H9 (cell line): Measurements from ENCODE around the gene RABL3. TPM values are rescaled to one million over a fixed set of nuclear protein-coding genes. Genes with fewer than 3 reads are reported as not detected.

Experiments used
- DNase-seq: peaks from one replicate; pipeline ENCODE4 v3.0.0-alpha.2; 2017
- H2AFZ ChIP-seq: one replicate; pipeline ENCODE4 v1.6.1; 2013; ENCODE audit warnings: mild to moderate bottlenecking, low read length, control low read depth, moderate library complexity
- H2AK5ac ChIP-seq: 2 replicates; pipeline ENCODE4 v1.6.1; 2013; ENCODE audit warnings: low read length, control low read depth, mixed read lengths; ENCODE audit not compliant: insufficient read length
- H2BK120ac ChIP-seq: one replicate; pipeline ENCODE4 v1.6.1; 2013; ENCODE audit warnings: low read depth, mild to moderate bottlenecking, low read length, control low read depth, inconsistent platforms; ENCODE audit not compliant: poor library complexity, severe bottlenecking
- H2BK12ac ChIP-seq: 2 replicates; pipeline ENCODE4 v1.6.1; 2013; ENCODE audit warnings: low read length, control low read depth, mixed read lengths, low read depth; ENCODE audit not compliant: insufficient read length
- H2BK15ac ChIP-seq: 2 replicates; pipeline ENCODE4 v1.6.1; 2013; ENCODE audit warnings: low read depth, low read length, control low read depth
- H2BK20ac ChIP-seq: one replicate; pipeline ENCODE4 v1.6.1; 2013; ENCODE audit warnings: low read depth, mild to moderate bottlenecking, low read length, control low read depth, inconsistent platforms; ENCODE audit not compliant: poor library complexity, severe bottlenecking
- H2BK5ac ChIP-seq: 2 replicates; pipeline ENCODE4 v1.6.1; 2013; ENCODE audit warnings: low read length, control low read depth, mixed read lengths; ENCODE audit not compliant: insufficient read length
- H3K14ac ChIP-seq: 2 replicates; pipeline ENCODE4 v1.6.1; 2013; ENCODE audit warnings: low read length, control low read depth; ENCODE audit not compliant: insufficient read depth
- H3K18ac ChIP-seq: 2 replicates; pipeline ENCODE4 v1.6.1; 2013; ENCODE audit warnings: low read depth, mild to moderate bottlenecking, mixed read lengths, low read length, control low read depth; ENCODE audit not compliant: insufficient read length
- H3K23ac ChIP-seq: 2 replicates; pipeline ENCODE4 v1.6.1; 2013; ENCODE audit warnings: low read length, control low read depth, mixed read lengths, low read depth; ENCODE audit not compliant: insufficient read length
- H3K23me2 ChIP-seq: 2 replicates; pipeline ENCODE4 v1.6.1; 2013; ENCODE audit warnings: low read depth, mild to moderate bottlenecking, mixed read lengths, low read length, control low read depth; ENCODE audit not compliant: insufficient read length, poor library complexity, severe bottlenecking
- H3K27ac ChIP-seq: 2 replicates; pipeline ENCODE4 v1.5.1; 2013; ENCODE audit warnings: low read length, control low read depth, mixed read lengths, low read depth; ENCODE audit not compliant: insufficient read length
- H3K27me3 ChIP-seq: 2 replicates; pipeline ENCODE4 v1.6.1; 2013; ENCODE audit warnings: low read length, control low read depth, inconsistent platforms; ENCODE audit not compliant: insufficient read depth
- H3K4ac ChIP-seq: 2 replicates; pipeline ENCODE4 v1.6.1; 2013; ENCODE audit warnings: low read depth, mild to moderate bottlenecking, control low read depth, inconsistent platforms, low read length, moderate library complexity
- H3K4me1 ChIP-seq: 2 replicates; pipeline ENCODE4 v1.6.1; 2013; ENCODE audit warnings: low read length, control low read depth, inconsistent platforms; ENCODE audit not compliant: insufficient read depth
- H3K4me2 ChIP-seq: 2 replicates; pipeline ENCODE4 v1.6.1; 2013; ENCODE audit warnings: low read length, control low read depth, mixed read lengths; ENCODE audit not compliant: insufficient read length, insufficient read depth
- H3K56ac ChIP-seq: 2 replicates; pipeline ENCODE4 v1.6.1; 2013; ENCODE audit warnings: low read depth, mild to moderate bottlenecking, mixed read lengths, low read length, control low read depth; ENCODE audit not compliant: insufficient read length
- H3K79me1 ChIP-seq: 2 replicates; pipeline ENCODE4 v1.6.1; 2013; ENCODE audit warnings: low read depth, mild to moderate bottlenecking, moderate library complexity, low read length, control low read depth, inconsistent platforms; ENCODE audit not compliant: insufficient read depth, poor library complexity, severe bottlenecking
- H3K79me2 ChIP-seq: 2 replicates; pipeline ENCODE4 v1.6.1; 2013; ENCODE audit warnings: low read length, control low read depth, inconsistent platforms; ENCODE audit not compliant: insufficient read depth
- H3K9ac ChIP-seq: 2 replicates; pipeline ENCODE4 v1.6.1; 2013; ENCODE audit warnings: low read length, control low read depth, mixed read lengths; ENCODE audit not compliant: insufficient read length; ENCODE audit errors: extremely low read depth
- H3K9me3 ChIP-seq: one replicate; pipeline ENCODE4 v1.6.1; 2013; ENCODE audit warnings: low read depth, low read length, inconsistent platforms; ENCODE audit not compliant: control insufficient read depth
- H3T11ph ChIP-seq: one replicate; pipeline ENCODE4 v1.6.1; 2013; ENCODE audit warnings: mild to moderate bottlenecking, low read length, control low read depth, inconsistent platforms
- H4K20me1 ChIP-seq: one replicate; pipeline ENCODE4 v1.6.1; 2013; ENCODE audit not compliant: control insufficient read depth, insufficient read length, insufficient read depth
- H4K5ac ChIP-seq: 2 replicates; pipeline ENCODE4 v1.6.1; 2013; ENCODE audit warnings: low read depth, mild to moderate bottlenecking, mixed read lengths, low read length, control low read depth; ENCODE audit not compliant: insufficient read length
- H4K8ac ChIP-seq: replicated peaks from 2 replicates; pipeline ENCODE4 v1.6.1; 2013; ENCODE audit warnings: low read length, control low read depth, mixed read lengths, low read depth; ENCODE audit not compliant: insufficient read length
- H4K91ac ChIP-seq: 2 replicates; pipeline ENCODE4 v1.6.1; 2013; ENCODE audit warnings: low read depth, mild to moderate bottlenecking, moderate library complexity, mixed read lengths, low read length, control low read depth; ENCODE audit not compliant: insufficient read length
- H3K27ac Mint-ChIP-seq, 3 experiments: 2 replicates in 2 of 3; 3 replicates in 1 of 3; pipeline ENCODE4 v1.8.0; 2020 to 2021; ENCODE audit warnings: mixed read lengths in 3 of 3, mild to moderate bottlenecking in 1 of 3, moderate library complexity in 1 of 3
- H3K27me3 Mint-ChIP-seq: 2 replicates; pipeline ENCODE4 v1.8.0; 2021; ENCODE audit warnings: low read depth, mild to moderate bottlenecking, moderate library complexity, mixed read lengths
- H3K36me3 Mint-ChIP-seq, 3 experiments: 2 replicates in 2 of 3; 3 replicates in 1 of 3; pipeline ENCODE4 v1.8.0; 2020 to 2021; ENCODE audit warnings: low read depth in 3 of 3, mixed read lengths in 3 of 3; ENCODE audit not compliant: insufficient read depth in 1 of 3
- H3K4me1 Mint-ChIP-seq, 2 experiments: 2 replicates each; pipeline ENCODE4 v1.8.0; 2020; ENCODE audit warnings: mixed read lengths in 2 of 2
- H3K4me3 Mint-ChIP-seq, 2 experiments: 2 replicates in 1 of 2; 3 replicates in 1 of 2; pipeline ENCODE4 v1.8.0; 2020 to 2021; ENCODE audit warnings: mild to moderate bottlenecking in 2 of 2, mixed read lengths in 2 of 2, moderate library complexity in 1 of 2
- H3K9me3 Mint-ChIP-seq, 2 experiments: 2 replicates in 1 of 2; 3 replicates in 1 of 2; pipeline ENCODE4 v1.8.0; 2020; ENCODE audit warnings: mild to moderate bottlenecking in 2 of 2, mixed read lengths in 2 of 2, moderate library complexity in 1 of 2
- WGBS: extraction: QIAGEN DNeasy Blood & Tissue Kit; methylation state at CpG from one replicate; pipeline ENCODE4 v1.1.7; 2013; ENCODE audit warnings: missing lambda C conversion rate, low lambda C conversion rate, mixed read lengths; ENCODE audit not compliant: insufficient read length; ENCODE audit errors: extremely low coverage; 5-methylcytosine and 5-hydroxymethylcytosine counted together
- total RNA-seq: library from RNA; stranded (reverse); gene quantifications from 2 replicates; pipeline ENCODE4 v1.2.1, GENCODE V29; 2021
- TF ChIP-seq, protein P1 (sequence below): fragments of 200-600 bp; sonication (generic); conservative IDR thresholded peaks from 3 replicates; pipeline ENCODE4 v1.8.0; 2021; ENCODE audit warnings: antibody characterized with exemption, mild to moderate bottlenecking

RABL3 gene
- total RNA-seq, 1 experiment from 2014 or later = 26.7 TPM

DNA sequence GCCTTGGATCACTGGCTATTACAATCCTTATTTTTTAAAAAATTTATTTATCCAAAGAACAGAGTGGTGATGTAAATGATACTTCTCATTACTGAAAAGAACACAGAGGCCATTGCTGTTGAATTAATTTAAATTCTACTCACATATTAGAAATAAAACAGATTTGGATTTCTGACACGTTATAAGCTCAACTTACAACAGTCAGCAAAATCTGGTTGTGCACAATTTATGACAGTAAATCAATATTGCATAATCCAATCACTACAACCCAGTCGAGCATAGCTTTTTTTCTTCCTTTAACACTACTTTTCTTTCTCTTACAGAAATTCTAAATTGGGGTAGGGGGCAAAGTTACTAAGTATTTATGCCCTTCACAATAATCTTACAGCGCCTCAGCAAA, 43.0 kb downstream of the RABL3 start:
- no CpG with 5 or more reads among the region's 3 CpGs for WGBS
- H3K27ac Mint-ChIP-seq = no peak overlapping the region

More for the DNA sequence above, 43.0 kb downstream of the RABL3 start:
- Mint-ChIP-seq H3K27me3 (no peaks in the 10 kb centered on the region), H3K36me3 (peaks cover 5 to 16% (median 15%) of the 10 kb centered on the region in 3 experiments; a peak in 6 of 7 replicates), H3K4me1 (peaks cover 24 to 27% of the 10 kb centered on the region in 2 experiments), H3K4me3 (no peak overlapping the region), H3K9me3 (peaks cover 3 to 4% of the 10 kb centered on the region in 2 experiments; a peak in 2 of 5 replicates)
- H3K14ac ChIP-seq = no peak overlapping the region
- no peak overlapping the region for H2BK15ac ChIP-seq
- H4K5ac ChIP-seq = no peak overlapping the region
- H4K20me1 ChIP-seq = no peaks in the 10 kb centered on the region
- H3K23ac ChIP-seq = no peak overlapping the region
- no peaks in the 10 kb centered on the region; the same call in 1 of the 2 replicates for H3K27me3 ChIP-seq
- no peak overlapping the region for H2AFZ ChIP-seq
- H4K91ac ChIP-seq = no peak overlapping the region
- no peak overlapping the region for H3K56ac ChIP-seq
- H2AK5ac ChIP-seq = no peak overlapping the region
- H3K79me1 ChIP-seq = no peaks in the 10 kb centered on the region
- no peak overlapping the region for H4K8ac ChIP-seq
- no peak overlapping the region for H3K18ac ChIP-seq
- no peak overlapping the region for H3K4me2 ChIP-seq
- H3K27ac ChIP-seq = no peak overlapping the region
- no peak overlapping the region for H2BK12ac ChIP-seq
- H3K4me1 ChIP-seq = no peaks in the 10 kb centered on the region; the same call in 1 of the 2 replicates
- H3K79me2 ChIP-seq = no peaks in the 10 kb centered on the region
- H3K4ac ChIP-seq = no peak overlapping the region
- no peak overlapping the region for H3K9ac ChIP-seq
- H3T11ph ChIP-seq = no peak overlapping the region
- TF ChIP-seq, protein P1, sequence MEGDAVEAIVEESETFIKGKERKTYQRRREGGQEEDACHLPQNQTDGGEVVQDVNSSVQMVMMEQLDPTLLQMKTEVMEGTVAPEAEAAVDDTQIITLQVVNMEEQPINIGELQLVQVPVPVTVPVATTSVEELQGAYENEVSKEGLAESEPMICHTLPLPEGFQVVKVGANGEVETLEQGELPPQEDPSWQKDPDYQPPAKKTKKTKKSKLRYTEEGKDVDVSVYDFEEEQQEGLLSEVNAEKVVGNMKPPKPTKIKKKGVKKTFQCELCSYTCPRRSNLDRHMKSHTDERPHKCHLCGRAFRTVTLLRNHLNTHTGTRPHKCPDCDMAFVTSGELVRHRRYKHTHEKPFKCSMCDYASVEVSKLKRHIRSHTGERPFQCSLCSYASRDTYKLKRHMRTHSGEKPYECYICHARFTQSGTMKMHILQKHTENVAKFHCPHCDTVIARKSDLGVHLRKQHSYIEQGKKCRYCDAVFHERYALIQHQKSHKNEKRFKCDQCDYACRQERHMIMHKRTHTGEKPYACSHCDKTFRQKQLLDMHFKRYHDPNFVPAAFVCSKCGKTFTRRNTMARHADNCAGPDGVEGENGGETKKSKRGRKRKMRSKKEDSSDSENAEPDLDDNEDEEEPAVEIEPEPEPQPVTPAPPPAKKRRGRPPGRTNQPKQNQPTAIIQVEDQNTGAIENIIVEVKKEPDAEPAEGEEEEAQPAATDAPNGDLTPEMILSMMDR = no peak
- no peak overlapping the region for H2BK20ac ChIP-seq
- no peaks in the 10 kb centered on the region for H3K23me2 ChIP-seq
- no peak overlapping the region for H2BK120ac ChIP-seq
- no peak overlapping the region for H2BK5ac ChIP-seq
- no peaks in the 10 kb centered on the region for H3K9me3 ChIP-seq
- DNase-seq = no peak
